GM23248 (cell line): ENCODE data around the gene PLPPR4. TPM values are rescaled to one million over a fixed set of nuclear protein-coding genes. Genes with fewer than 3 reads are reported as not detected.

ENCODE experiments used
- DNase-seq: peaks from one replicate; pipeline ENCODE4 v3.0.0-alpha.2; 2015
- H2AFZ ChIP-seq: fragments of 200-600 bp; sonication (generic); 2 replicates; pipeline ENCODE4 v1.6.1; 2016; ENCODE audit warnings: antibody characterized with exemption
- H3F3A ChIP-seq: fragments of 200-600 bp; sonication (generic); 2 replicates; pipeline ENCODE4 v1.6.1; 2016; ENCODE audit warnings: mild to moderate bottlenecking, antibody characterized with exemption, mixed run types; ENCODE audit not compliant: insufficient read depth
- H3K27ac ChIP-seq: fragments of 200-600 bp; sonication (generic); 2 replicates; pipeline ENCODE4 v1.5.1; 2016; ENCODE audit warnings: mild to moderate bottlenecking
- H3K27me3 ChIP-seq: fragments of 200-600 bp; sonication (generic); replicated peaks from 2 replicates; pipeline ENCODE4 v1.6.1; 2016; ENCODE audit warnings: mild to moderate bottlenecking; ENCODE audit not compliant: insufficient read depth
- H3K36me3 ChIP-seq: fragments of 200-600 bp; sonication (generic); 2 replicates; pipeline ENCODE4 v1.6.1; 2016; ENCODE audit warnings: low read depth, mild to moderate bottlenecking
- H3K4me1 ChIP-seq: fragments of 200-600 bp; sonication (generic); 2 replicates; pipeline ENCODE4 v1.6.1; 2016; ENCODE audit warnings: mild to moderate bottlenecking; ENCODE audit not compliant: insufficient read depth
- H3K4me2 ChIP-seq: fragments of 200-600 bp; sonication (generic); one replicate; pipeline ENCODE4 v1.6.1; 2016; ENCODE audit warnings: mild to moderate bottlenecking; ENCODE audit not compliant: unreplicated experiment
- H3K4me3 ChIP-seq: fragments of 200-600 bp; sonication (generic); 2 replicates; pipeline ENCODE4 v1.5.1; 2016; ENCODE audit warnings: mild to moderate bottlenecking
- H3K79me2 ChIP-seq: fragments of 200-600 bp; sonication (generic); 2 replicates; pipeline ENCODE4 v1.6.1; 2016; ENCODE audit warnings: mild to moderate bottlenecking; ENCODE audit not compliant: insufficient read depth
- H3K9ac ChIP-seq: fragments of 200-600 bp; sonication (generic); 2 replicates; pipeline ENCODE4 v1.6.1; 2016; ENCODE audit warnings: mild to moderate bottlenecking
- H3K9me2 ChIP-seq: fragments of 200-600 bp; sonication (generic); 2 replicates; pipeline ENCODE4 v1.6.1; 2016; ENCODE audit warnings: mixed run types, mild to moderate bottlenecking, moderate library complexity; ENCODE audit not compliant: insufficient read depth
- H3K9me3 ChIP-seq: fragments of 200-600 bp; sonication (generic); one replicate; pipeline ENCODE4 v1.6.1; 2017; ENCODE audit warnings: low read depth
- H4K20me1 ChIP-seq: fragments of 200-600 bp; sonication (generic); 2 replicates; pipeline ENCODE4 v1.6.0; 2016; ENCODE audit not compliant: insufficient read depth
- EZH2 ChIP-seq: fragments of 200-600 bp; sonication (generic); IDR thresholded peaks from 2 replicates; pipeline ENCODE4 v1.6.1; 2018; ENCODE audit warnings: antibody characterized with exemption, mild to moderate bottlenecking; ENCODE audit not compliant: insufficient read depth, poor library complexity, severe bottlenecking
- EZH2phosphoT487 ChIP-seq: fragments of 200-600 bp; sonication (generic); IDR thresholded peaks from 2 replicates; pipeline ENCODE4 v1.6.1; 2018; ENCODE audit warnings: antibody characterized with exemption, moderate library complexity, mild to moderate bottlenecking, low read depth; ENCODE audit not compliant: insufficient read depth
- WGBS, 2 experiments: methylation state at CpG; one replicate each; pipeline ENCODE4 v1.1.6; 2015 to 2017; ENCODE audit warnings: low lambda C conversion rate in 2 of 2, low coverage in 1 of 2; ENCODE audit errors: missing lambda C conversion rate in 2 of 2; 5-methylcytosine and 5-hydroxymethylcytosine counted together
- in situ Hi-C: fragments of 300-500 bp; cut with MboI; formaldehyde crosslinking; loops from 2 replicates; pipeline ENCODE4 v1.15.0; 2020
- polyA plus RNA-seq: library from polyadenylated mRNA; unstranded; fragments of >200 nt; fragmentation: Nextera tagmentation; extraction: Ambion mirVana; gene quantifications from 2 replicates; pipeline ENCODE4 v1.2.1, GENCODE V29; 2016
- total RNA-seq: library from RNA; depleted of rRNA; stranded (reverse); fragments of >200 nt; shearing (Covaris generic); gene quantifications from 2 replicates; pipeline ENCODE4 v1.2.3, GENCODE V29; 2014

PLPPR4 gene
- total and polyA plus RNA-seq, 2 experiments from 2014 or later = 0.79 to 1.7 TPM

- no peaks in the 10 kb centered on the region for H3K36me3 ChIP-seq
- no peaks in the 10 kb centered on the region for H3K79me2 ChIP-seq
- no peak overlapping the region for H3K4me2 ChIP-seq
- TF ChIP-seq EZH2phosphoT487 (no peak), EZH2 (no peak)
- H3K4me1 ChIP-seq = no peaks in the 10 kb centered on the region
- 15 to 17% methylated on average over 2 of the region's 2 CpGs for WGBS, 2 experiments
- no peak overlapping the region for H3K27ac ChIP-seq
- H3K9ac ChIP-seq = no peak overlapping the region
- no peaks in the 10 kb centered on the region for H3F3A ChIP-seq
- H3K4me3 ChIP-seq = no peak overlapping the region
- no peak overlapping the region for H2AFZ ChIP-seq
- no peaks in the 10 kb centered on the region for H4K20me1 ChIP-seq
- in situ Hi-C loops = no loop called here
- H3K9me2 ChIP-seq = no peaks in the 10 kb centered on the region
- H3K27me3 ChIP-seq = no peaks in the 10 kb centered on the region
- no peaks in the 10 kb centered on the region for H3K9me3 ChIP-seq
- DNase-seq = no peak
These were observed 88.5 kb downstream of the PLPPR4 start for GRCh38 chr1:99352821-99353220.

GRCh38 chr1:99358770-99359169 lies 94.5 kb downstream of the PLPPR4 start:
- in situ Hi-C loops = no loop called here
- no peak overlapping the region for H3K4me2 ChIP-seq
- TF ChIP-seq EZH2 = no peak
- no peak for TF ChIP-seq EZH2phosphoT487
- no peaks in the 10 kb centered on the region for H3K27me3 ChIP-seq
- H3K9ac ChIP-seq = no peak overlapping the region
- no peak overlapping the region for H2AFZ ChIP-seq
- H3K4me1 ChIP-seq = no peaks in the 10 kb centered on the region
- no peaks in the 10 kb centered on the region for H3K9me3 ChIP-seq
- no peaks in the 10 kb centered on the region for H3K9me2 ChIP-seq
- DNase-seq = no peak
- H3K4me3 ChIP-seq = no peak overlapping the region
- H4K20me1 ChIP-seq = no peaks in the 10 kb centered on the region
- no peaks in the 10 kb centered on the region for H3K36me3 ChIP-seq
- no peaks in the 10 kb centered on the region for H3F3A ChIP-seq
- no peak overlapping the region for H3K27ac ChIP-seq
- no peaks in the 10 kb centered on the region for H3K79me2 ChIP-seq
